Skin epidermis (tissue), 12 donors: ENCODE data around the gene TNS1.
"Not testable (repeated sequence)": the region's sequence is repeated elsewhere in the genome, so short reads cannot be mapped to it uniquely, and the experiment has no call there.

Experiments used
- H3K27ac ChIP-seq, 21 experiments: fragments of 200-600 bp; sonication (generic) in 11 of 21; one replicate each; pipeline ENCODE4 v1.5.0; 2020; ENCODE audit warnings: mild to moderate bottlenecking in 3 of 21, inconsistent platforms in 2 of 21, moderate library complexity in 2 of 21
- H3K4me3 ChIP-seq, 7 experiments: fragments of 200-600 bp; sonication (generic) in 2 of 7; one replicate each; pipeline ENCODE4 v1.5.0; 2020; ENCODE audit warnings: inconsistent platforms in 2 of 7, mild to moderate bottlenecking in 2 of 7, moderate library complexity in 1 of 7

The TNS1 gene

GRCh38 chr2:217793566-217794132, 209.1 kb downstream of the TNS1 start:
- Histone ChIP-seq H3K4me3 (no peak overlapping the region), H3K27ac (no peak overlapping the region)

DNA sequence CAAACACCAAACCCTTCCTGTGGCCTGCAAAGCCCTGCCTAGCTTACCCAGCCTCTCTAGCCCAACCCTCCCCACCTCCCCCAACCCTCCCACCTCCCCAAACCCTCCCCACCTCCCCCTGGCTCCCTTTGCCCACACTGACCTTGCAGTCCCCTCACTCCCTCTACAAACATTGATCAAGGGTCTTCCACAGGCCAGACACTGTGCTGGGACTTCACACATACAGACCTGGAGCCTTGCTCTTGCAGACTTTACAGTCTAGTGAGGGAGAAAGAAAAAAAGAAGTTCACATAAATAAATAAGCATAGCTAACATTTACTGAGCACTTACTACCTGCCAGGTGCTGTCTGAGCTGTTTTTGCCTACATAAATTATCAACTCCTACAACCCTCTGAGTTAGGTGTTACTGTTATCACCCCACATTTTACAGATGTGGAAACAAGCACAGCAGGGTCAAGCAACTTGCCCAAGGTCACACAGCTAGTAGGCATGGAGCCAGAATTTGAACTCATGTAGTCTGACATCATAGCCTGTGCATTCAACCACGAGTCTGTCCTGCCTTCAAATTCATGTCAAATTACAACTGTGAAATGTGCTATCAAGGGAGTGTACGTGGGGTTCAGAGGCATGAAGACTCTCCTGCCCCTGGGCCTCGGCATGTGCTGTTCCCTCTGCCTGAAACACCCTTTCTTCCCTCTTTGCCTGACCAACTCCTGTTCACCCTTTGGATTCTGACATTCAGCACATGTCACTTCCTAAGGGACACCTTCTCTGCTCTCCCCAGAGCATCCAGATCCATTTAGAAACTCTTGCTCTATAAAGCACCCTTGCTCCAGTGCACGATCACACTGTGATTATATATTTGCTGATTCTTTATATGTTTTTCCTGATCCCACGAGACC, 209.9 kb downstream of the TNS1 start:
- no peak overlapping the region for H3K27ac ChIP-seq
- H3K4me3 ChIP-seq, result no peak overlapping the region

DNA sequence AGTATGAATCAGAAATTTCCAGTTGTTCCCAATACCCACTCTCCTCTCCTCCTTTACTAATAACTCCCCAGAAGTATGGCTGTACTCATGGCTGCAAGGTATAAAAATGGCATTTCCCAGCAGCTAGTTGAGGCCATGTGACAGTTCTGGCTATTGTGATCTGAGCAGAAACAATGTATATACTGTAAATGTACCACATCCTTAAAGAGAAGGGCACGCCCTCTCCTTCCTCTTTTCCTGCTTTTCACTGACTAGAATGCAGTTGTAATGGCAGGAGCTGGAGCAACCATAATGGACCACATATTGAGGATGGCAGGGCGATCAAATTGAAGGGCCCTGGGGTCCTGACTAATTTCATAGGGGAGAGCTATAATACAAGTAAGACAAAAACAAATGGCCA, 211.2 kb downstream of the TNS1 start:
- Histone ChIP-seq H3K27ac (no peak overlapping the region), H3K4me3 (no peak overlapping the region)

GRCh38 chr2:217790681-217791392, 212.0 kb downstream of the TNS1 start:
- Histone ChIP-seq H3K4me3 (no peak overlapping the region), H3K27ac (peak overlapping the region in 4 of 21 experiments; percentile 15 to 66 (median 64))

- Histone ChIP-seq H3K4me3 (peak overlapping the region in 5 of 7 experiments; percentile 2 to 29 (median 6)), H3K27ac (peak overlapping the region in 8 of 21 experiments; percentile 1 to 66 (median 43))
Measured at GRCh38 chr2:217790195-217790594, 212.6 kb downstream of the TNS1 start.

- Histone ChIP-seq H3K4me3 (peak overlapping the region in 6 of 7 experiments; percentile 2 to 29 (median 12)), H3K27ac (peak overlapping the region in 7 of 21 experiments; percentile 1 to 66 (median 44))
Measured at GRCh38 chr2:217789736-217790181, 213.0 kb downstream of the TNS1 start.

DNA sequence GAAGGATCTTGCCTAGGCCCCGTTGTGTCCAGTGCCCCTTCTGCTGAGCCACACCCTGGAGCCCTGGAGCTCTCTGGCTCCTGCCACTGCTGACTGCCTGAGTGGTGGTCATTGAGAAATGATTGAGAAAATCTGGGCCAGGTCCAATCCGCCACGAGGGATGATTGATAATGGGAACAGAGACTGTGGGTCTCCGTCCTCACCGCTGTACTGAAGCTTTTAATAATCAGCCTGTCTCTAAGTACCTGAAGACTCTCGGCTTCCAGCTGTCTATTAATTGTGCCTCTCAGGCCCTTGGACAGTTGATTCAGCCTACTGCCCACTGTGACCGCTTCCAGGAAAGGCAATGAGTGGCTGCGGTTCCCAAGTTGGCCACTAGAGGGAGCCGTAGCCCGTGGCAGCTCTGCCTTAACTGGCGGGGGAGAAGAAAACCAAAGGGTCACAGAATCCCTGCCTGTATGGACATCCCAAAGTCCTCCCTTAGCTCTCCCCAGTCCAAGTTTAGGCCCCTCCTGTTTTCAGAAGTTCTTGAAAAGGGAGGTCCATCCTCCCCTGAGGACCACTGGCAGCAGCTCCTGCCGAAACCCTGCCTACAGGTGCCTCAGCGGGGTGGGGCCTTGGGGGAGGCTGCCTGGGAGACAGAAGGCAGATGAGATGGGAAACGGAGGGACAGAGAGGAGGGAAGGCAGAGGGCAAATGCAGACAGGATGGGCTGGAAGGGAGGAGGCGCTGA, 213.6 kb downstream of the TNS1 start:
- Histone ChIP-seq H3K4me3 (peak overlapping the region in 6 of 7 experiments; percentile 2 to 29 (median 12)), H3K27ac (peak overlapping the region in 7 of 21 experiments; percentile 1 to 66 (median 44))

DNA sequence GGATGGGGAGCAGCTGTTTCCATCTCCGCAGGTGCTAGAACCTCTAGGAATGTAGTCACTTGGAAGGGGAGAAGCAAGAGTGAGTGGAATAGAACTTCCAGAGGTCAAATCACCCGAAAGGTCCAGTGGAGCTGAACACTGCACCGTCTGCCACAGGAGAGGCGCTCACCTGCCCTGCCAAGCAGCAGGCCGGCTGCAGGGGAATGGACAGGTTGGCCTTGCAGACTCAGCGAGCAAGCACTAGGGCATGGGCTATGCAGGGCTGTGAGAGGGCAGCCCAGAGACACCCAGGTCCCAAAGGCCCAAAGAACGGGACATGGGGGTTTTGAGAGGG, 214.2 kb downstream of the TNS1 start:
- Histone ChIP-seq H3K4me3 (no peak overlapping the region), H3K27ac (no peak overlapping the region)

- Histone ChIP-seq H3K4me3 (no peak overlapping the region), H3K27ac (no peak overlapping the region)
Measured at GRCh38 chr2:217787160-217787877, 215.5 kb downstream of the TNS1 start.

- H3K27ac ChIP-seq, H3K4me3 ChIP-seq: not testable (repeated sequence)
Measured at GRCh38 chr2:217786560-217786959, 216.2 kb downstream of the TNS1 start.

DNA sequence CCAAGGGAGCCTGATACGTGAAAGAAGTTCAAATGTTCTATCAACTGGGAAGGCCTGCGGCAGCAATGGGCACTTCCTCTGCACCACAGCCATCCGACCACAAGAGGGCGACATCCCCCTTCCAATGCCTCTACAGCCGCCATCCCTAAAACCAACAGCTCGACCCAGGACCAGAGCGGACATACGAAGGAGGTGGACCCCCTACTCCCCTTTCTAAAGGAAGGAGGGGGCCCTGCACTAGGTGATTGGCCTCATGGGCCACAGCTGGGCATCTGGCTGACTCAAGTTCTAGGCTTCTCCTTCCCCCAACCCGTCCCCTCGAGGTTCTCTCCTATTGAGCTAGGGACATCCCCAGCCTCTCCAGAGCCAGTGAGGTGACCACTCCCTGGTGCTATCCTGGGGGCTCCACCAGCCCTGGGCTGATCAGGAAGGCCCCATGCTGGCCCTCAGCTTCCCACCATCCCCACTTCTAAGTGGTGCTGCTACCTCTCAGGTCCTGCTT, 217.2 kb downstream of the TNS1 start:
- no peak overlapping the region for H3K27ac ChIP-seq
- no peak overlapping the region for H3K4me3 ChIP-seq

GRCh38 chr2:217784996-217785543, 217.7 kb downstream of the TNS1 start:
- no peak overlapping the region for H3K27ac ChIP-seq
- H3K4me3 ChIP-seq, result no peak overlapping the region

- H3K27ac ChIP-seq, result no peak overlapping the region
- no peak overlapping the region for H3K4me3 ChIP-seq
Measured at GRCh38 chr2:217783243-217783642, 219.6 kb downstream of the TNS1 start.

DNA sequence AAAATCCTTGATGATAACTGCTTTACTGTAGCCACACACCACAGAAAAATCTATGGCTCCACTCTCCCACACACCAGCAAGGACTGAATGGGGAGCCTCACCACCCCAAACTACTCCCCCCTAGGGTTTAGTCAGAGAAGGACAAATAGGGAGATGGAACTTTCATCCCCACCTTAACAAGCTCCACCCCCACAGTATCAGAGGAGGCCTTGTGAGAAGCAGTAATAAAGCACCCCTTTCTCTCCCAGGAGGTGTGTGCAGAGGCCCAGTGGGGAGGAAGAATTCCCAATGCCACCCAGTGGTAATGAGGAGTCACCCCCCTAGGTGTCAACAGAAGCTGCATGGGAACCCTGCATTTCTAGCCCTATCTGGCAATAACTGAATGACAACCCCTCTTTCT, 224.9 kb downstream of the TNS1 start:
- Histone ChIP-seq H3K27ac (no peak overlapping the region), H3K4me3 (no peak overlapping the region)

DNA sequence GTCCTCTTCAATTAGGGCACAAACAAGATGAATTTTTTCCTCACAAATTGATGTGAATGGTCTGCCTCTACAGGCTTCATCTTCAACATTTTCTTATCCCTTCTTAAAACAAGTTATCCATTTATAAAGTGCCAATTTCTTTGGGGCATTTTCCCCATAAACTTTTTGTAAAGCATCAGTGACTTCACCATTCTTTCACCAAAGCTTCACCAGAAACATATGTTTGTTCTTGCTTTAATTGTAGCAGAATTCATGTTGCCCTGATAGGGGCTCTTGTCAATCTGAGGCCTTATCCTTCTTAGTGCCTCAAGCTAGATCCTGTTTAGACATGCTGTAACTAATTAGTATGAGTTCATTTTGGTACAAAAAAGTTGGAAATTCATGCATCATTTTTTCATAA, 226.2 kb downstream of the TNS1 start:
- Histone ChIP-seq H3K27ac (no peak overlapping the region), H3K4me3 (no peak overlapping the region)

GRCh38 chr2:217775920-217776503, 226.8 kb downstream of the TNS1 start:
- no peak overlapping the region for H3K4me3 ChIP-seq
- H3K27ac ChIP-seq, result no peak overlapping the region

GRCh38 chr2:217774232-217774631, 228.6 kb downstream of the TNS1 start:
- Histone ChIP-seq H3K4me3 (no peak overlapping the region), H3K27ac (no peak overlapping the region)

DNA sequence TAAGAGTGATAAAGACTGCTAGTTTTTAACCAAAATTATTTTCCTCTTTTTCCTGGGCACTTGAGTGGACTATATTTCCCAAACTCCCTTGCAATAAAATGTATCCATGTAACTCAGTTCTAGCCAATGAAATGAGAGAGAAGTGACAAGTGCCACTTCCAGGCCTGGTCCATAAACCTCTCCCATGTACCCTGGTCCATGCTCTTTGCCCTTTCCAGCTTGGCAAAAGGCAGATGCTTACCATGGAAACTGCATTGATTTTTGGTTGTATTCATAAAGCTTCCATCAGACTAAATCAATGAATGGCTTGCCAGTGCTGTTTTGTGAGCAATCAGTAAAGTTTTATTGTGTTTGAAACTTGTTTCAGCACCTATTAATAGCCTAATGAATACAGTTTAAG, 229.3 kb downstream of the TNS1 start:
- Histone ChIP-seq H3K4me3 (no peak overlapping the region), H3K27ac (no peak overlapping the region)
